HEK293 (cell line): ENCODE data around the gene MYO1E.

Experiments used
- CTCF ChIA-PET: fragments of 350-600 bp; formaldehyde crosslinking; extraction: SDS; loops from one replicate; lab custom pipeline; 2021; ENCODE audit warnings: antibody characterized with exemption; lab: Yijun Ruan, JAX
- POLR2A ChIA-PET: fragments of 300-600 bp; formaldehyde crosslinking; extraction: SDS; loops from one replicate; lab custom pipeline; 2020; ENCODE audit warnings: antibody characterized with exemption, inconsistent platforms; lab: Yijun Ruan, JAX
- H3K27ac ChIP-seq: fragments of 200-500 bp; sonication (Bioruptor generic); 2 replicates; pipeline ENCODE4 v1.5.1; 2014; ENCODE audit warnings: low read depth, low read length, control low read depth, inconsistent platforms; ENCODE audit errors: extremely low read depth
- H3K36me3 ChIP-seq, 2 experiments: fragments of 200-500 bp in 1 of 2; sonication (Bioruptor generic) in 1 of 2; 1 replicate in 1 of 2; 2 replicates in 1 of 2; pipeline ENCODE4 v1.5.1; 2014 to 2017; ENCODE audit warnings: inconsistent platforms in 2 of 2, low read length in 2 of 2; ENCODE audit not compliant: control insufficient read depth in 2 of 2, insufficient read depth in 1 of 2
- H3K4me1 ChIP-seq: fragments of 200-500 bp; sonication (Bioruptor generic); 2 replicates; pipeline ENCODE4 v1.5.1; 2014; ENCODE audit warnings: mild to moderate bottlenecking, low read length, inconsistent platforms; ENCODE audit not compliant: control insufficient read depth, insufficient read depth
- H3K4me3 ChIP-seq: 2 replicates; pipeline ENCODE4 v1.5.1; 2011; ENCODE audit warnings: low read depth, mild to moderate bottlenecking, control low read depth, low read length, moderate library complexity
- H3K9me3 ChIP-seq: fragments of 200-500 bp; sonication (Bioruptor generic); 2 replicates; pipeline ENCODE4 v1.5.1; 2014; ENCODE audit warnings: low read depth, low read length, inconsistent platforms; ENCODE audit not compliant: control insufficient read depth, insufficient read depth
- BCL6B ChIP-seq: fragments of 450-650 bp; formaldehyde crosslinking; IDR thresholded peaks from 2 replicates; pipeline ENCODE4 v1.5.1; 2017; ENCODE audit warnings: missing biosample characterization, missing genetic modification characterization
- PRDM1 ChIP-seq: fragments of 450-650 bp; formaldehyde crosslinking; IDR thresholded peaks from 2 replicates; pipeline ENCODE4; 2016; ENCODE audit warnings: missing biosample characterization, missing genetic modification characterization
- PRDM2 ChIP-seq: fragments of 450-650 bp; formaldehyde crosslinking; IDR thresholded peaks from 2 replicates; pipeline ENCODE4 v1.5.1; 2016; ENCODE audit warnings: missing biosample characterization, missing genetic modification characterization, borderline replicate concordance
- SCRT2 ChIP-seq: fragments of 450-650 bp; formaldehyde crosslinking; IDR thresholded peaks from 2 replicates; pipeline ENCODE4 v1.5.1; 2016; ENCODE audit warnings: missing biosample characterization, missing genetic modification characterization
- ZFP69B ChIP-seq: fragments of 450-650 bp; formaldehyde crosslinking; IDR thresholded peaks from 2 replicates; pipeline ENCODE4 v1.5.1; 2016; ENCODE audit warnings: missing biosample characterization, missing genetic modification characterization
- ZNF114 ChIP-seq: fragments of 450-650 bp; formaldehyde crosslinking; IDR thresholded peaks from 2 replicates; pipeline ENCODE4 v1.5.0; 2017; ENCODE audit warnings: missing biosample characterization, missing genetic modification characterization
- ZNF223 ChIP-seq: fragments of 450-650 bp; formaldehyde crosslinking; IDR thresholded peaks from 2 replicates; pipeline ENCODE4 v1.5.1; 2016; ENCODE audit warnings: missing biosample characterization, missing genetic modification characterization
- ZNF24 ChIP-seq: fragments of 450-650 bp; formaldehyde crosslinking; IDR thresholded peaks from 2 replicates; pipeline ENCODE4 v1.5.1; 2016; ENCODE audit warnings: missing biosample characterization, missing genetic modification characterization
- ZNF266 ChIP-seq: fragments of 450-650 bp; formaldehyde crosslinking; IDR thresholded peaks from 2 replicates; pipeline ENCODE4 v1.5.1; 2016; ENCODE audit warnings: missing biosample characterization, missing genetic modification characterization, low read depth
- ZNF280D ChIP-seq: fragments of 450-650 bp; formaldehyde crosslinking; IDR thresholded peaks from 2 replicates; pipeline ENCODE4 v1.5.1; 2016; ENCODE audit warnings: missing biosample characterization, missing genetic modification characterization
- ZNF302 ChIP-seq: fragments of 450-650 bp; formaldehyde crosslinking; IDR thresholded peaks from 2 replicates; pipeline ENCODE4 v1.5.1; 2016; ENCODE audit warnings: missing biosample characterization, missing genetic modification characterization, low read depth
- ZNF335 ChIP-seq: fragments of 450-650 bp; formaldehyde crosslinking; conservative IDR thresholded peaks from 2 replicates; pipeline ENCODE4 v1.5.1; 2016; ENCODE audit warnings: missing biosample characterization, missing genetic modification characterization
- ZNF354C ChIP-seq: fragments of 450-650 bp; formaldehyde crosslinking; IDR thresholded peaks from 2 replicates; pipeline ENCODE4 v1.5.1; 2016; ENCODE audit warnings: missing biosample characterization, missing genetic modification characterization, low read depth, borderline replicate concordance
- ZNF513 ChIP-seq: fragments of 450-650 bp; IDR thresholded peaks from 2 replicates; pipeline ENCODE4 v1.5.1; 2018; ENCODE audit warnings: missing biosample characterization, missing genetic modification characterization
- ZNF530 ChIP-seq: fragments of 450-650 bp; formaldehyde crosslinking; IDR thresholded peaks from 2 replicates; pipeline ENCODE4 v1.5.1; 2016; ENCODE audit warnings: low read depth, missing biosample characterization, missing genetic modification characterization
- ZNF548 ChIP-seq: fragments of 450-650 bp; formaldehyde crosslinking; IDR thresholded peaks from 2 replicates; pipeline ENCODE4 v1.5.1; 2016; ENCODE audit warnings: missing biosample characterization, missing genetic modification characterization
- ZNF596 ChIP-seq: fragments of 450-650 bp; IDR thresholded peaks from 2 replicates; pipeline ENCODE4 v1.5.0; 2018; ENCODE audit warnings: missing biosample characterization, mild to moderate bottlenecking, missing genetic modification characterization, moderate library complexity
- ZNF626 ChIP-seq: fragments of 450-650 bp; sonication (Bioruptor Pico); formaldehyde crosslinking; IDR thresholded peaks from 2 replicates; pipeline ENCODE4 v1.5.1; 2018; ENCODE audit warnings: missing biosample characterization, missing genetic modification characterization, inconsistent platforms
- ZNF654 ChIP-seq: fragments of 450-650 bp; formaldehyde crosslinking; IDR thresholded peaks from 2 replicates; pipeline ENCODE4 v1.5.1; 2016; ENCODE audit warnings: low read depth, missing biosample characterization, missing genetic modification characterization
- ZNF747 ChIP-seq: fragments of 450-650 bp; formaldehyde crosslinking; IDR thresholded peaks from 2 replicates; pipeline ENCODE4 v1.5.1; 2016; ENCODE audit warnings: missing biosample characterization, missing genetic modification characterization
- ZSCAN30 ChIP-seq: fragments of 450-650 bp; IDR thresholded peaks from 2 replicates; pipeline ENCODE4 v1.5.1; 2018; ENCODE audit warnings: missing biosample characterization, mild to moderate bottlenecking, missing genetic modification characterization, moderate library complexity
- ZSCAN4 ChIP-seq: fragments of 450-650 bp; formaldehyde crosslinking; IDR thresholded peaks from 2 replicates; pipeline ENCODE4 v1.5.1; 2017; ENCODE audit warnings: missing biosample characterization, missing genetic modification characterization

Gene MYO1E

GRCh38 chr15:59159210-59159609, 213.5 kb downstream of the MYO1E start:
- Histone ChIP-seq H3K9me3 (no peaks in the 10 kb centered on the region), H3K4me3 (no peak overlapping the region), H3K36me3 (peaks cover 12 to 14% of the 10 kb centered on the region in 2 experiments; a peak in 2 of 3 replicates), H3K4me1 (no peaks in the 10 kb centered on the region), H3K27ac (no peak overlapping the region)
- POLR2A ChIA-PET: no interaction called here
- TF ChIP-seq ZNF548 (tag by site-specific recombination): no peak
- no peak for TF ChIP-seq ZSCAN4 (tag by site-specific recombination)
- TF ChIP-seq ZNF530 (tag by site-specific recombination): no peak
- TF ChIP-seq ZNF24: no peak
- no peak for TF ChIP-seq BCL6B (tag by site-specific recombination)
- no peak for TF ChIP-seq ZFP69B
- TF ChIP-seq ZNF114 (tag by site-specific recombination): no peak
- TF ChIP-seq ZNF223 (tag by site-specific recombination): no peak
- TF ChIP-seq ZNF654 (tag by site-specific recombination): no peak
- CTCF ChIA-PET: no interaction called here

GRCh38 chr15:59158701-59159034, 214.0 kb downstream of the MYO1E start:
- peaks cover 12 to 18% of the 10 kb centered on the region in 2 experiments; a peak in 2 of 3 replicates for H3K36me3 ChIP-seq
- H3K9me3 ChIP-seq: no peaks in the 10 kb centered on the region
- H3K4me3 ChIP-seq: no peak overlapping the region
- no peaks in the 10 kb centered on the region for H3K4me1 ChIP-seq
- ChIA-PET POLR2A (no interaction called here), CTCF (no interaction called here)
- H3K27ac ChIP-seq: no peak overlapping the region
- TF ChIP-seq ZNF626 (tag by site-specific recombination) (no peak), ZNF354C (tag by site-specific recombination) (no peak), PRDM2 (tag by site-specific recombination) (no peak), ZNF280D (no peak), SCRT2 (no peak), PRDM1 (tag by site-specific recombination) (no peak), ZNF596 (no peak), ZNF302 (no peak), ZNF335 (tag by site-specific recombination) (no peak), ZSCAN30 (tag by site-specific recombination) (no peak), ZNF266 (tag by site-specific recombination) (no peak), ZNF513 (tag by site-specific recombination) (no peak), ZNF747 (tag by site-specific recombination) (no peak)
